ENCODE measurements around the gene GRIN2A.

Gene GRIN2A

GRCh38 chr16:9739301-9739700, 442.9 kb downstream of the GRIN2A start:
- DNase-seq: no peak

DNA sequence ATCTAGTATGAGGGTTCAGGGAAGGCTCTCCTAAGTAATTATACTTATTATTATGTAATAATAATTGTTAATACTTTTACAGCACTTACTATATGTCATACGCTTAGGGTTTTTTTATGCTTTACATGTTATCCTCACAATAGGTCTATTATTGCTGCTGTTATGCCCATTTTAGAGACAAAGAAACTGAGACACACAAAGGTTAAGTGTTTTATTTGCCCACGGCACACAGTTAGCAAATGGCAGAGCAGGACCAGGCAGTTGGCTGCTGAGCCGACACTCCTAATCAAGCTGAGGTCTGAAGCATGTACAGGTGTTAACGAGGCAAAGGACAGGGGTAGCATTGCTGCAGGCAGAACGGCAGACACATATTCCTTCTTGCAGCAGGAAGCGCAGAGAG, 443.5 kb downstream of the GRIN2A start:
- no peak for DNase-seq

GRCh38 chr16:9736547-9736946, 445.7 kb downstream of the GRIN2A start:
- no peak for DNase-seq

DNA sequence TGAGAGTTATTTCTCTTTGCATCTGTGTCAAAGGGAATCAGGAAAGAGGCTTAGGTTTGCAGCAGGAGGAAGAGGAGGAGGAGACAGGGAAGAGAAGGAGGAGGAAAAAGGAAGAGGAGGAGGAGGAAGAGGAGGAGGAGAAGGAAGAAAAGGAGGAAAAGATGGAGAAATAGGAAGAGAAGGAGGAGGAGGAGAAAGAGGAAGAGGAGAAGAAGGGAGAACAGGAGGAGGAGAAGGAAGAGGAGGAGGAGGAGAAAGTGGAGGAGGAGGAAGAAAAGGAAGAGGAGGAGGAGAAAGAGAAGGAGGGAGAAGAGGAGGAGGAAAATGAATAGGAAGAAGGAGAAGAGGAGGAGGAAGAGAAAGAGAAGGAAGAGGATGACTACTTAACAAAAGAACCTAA, 459.1 kb downstream of the GRIN2A start:
- DNase-seq: no peak

DNA sequence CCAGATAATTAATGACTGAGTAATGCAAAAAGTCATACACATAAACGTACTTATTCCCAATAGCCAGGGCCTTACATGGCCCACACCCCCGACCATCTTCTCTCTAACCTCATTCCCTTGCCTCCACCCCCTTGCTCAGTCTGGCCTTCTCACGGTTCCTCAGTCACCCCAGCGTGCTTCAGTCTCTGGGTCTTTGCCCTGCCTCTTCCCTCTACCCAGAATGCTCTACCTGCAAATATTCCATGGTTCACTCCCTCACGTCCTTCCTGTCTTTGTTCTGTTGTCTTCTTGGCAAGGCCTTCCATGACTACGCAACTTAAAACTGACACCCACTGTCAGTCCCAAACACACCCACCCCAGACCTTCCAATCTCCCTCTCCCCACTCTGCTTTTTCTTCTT, 468.3 kb downstream of the GRIN2A start:
- DNase-seq: no peak

- no peak for DNase-seq
Measured at GRCh38 chr16:9713156-9713555, 469.1 kb downstream of the GRIN2A start.

DNA sequence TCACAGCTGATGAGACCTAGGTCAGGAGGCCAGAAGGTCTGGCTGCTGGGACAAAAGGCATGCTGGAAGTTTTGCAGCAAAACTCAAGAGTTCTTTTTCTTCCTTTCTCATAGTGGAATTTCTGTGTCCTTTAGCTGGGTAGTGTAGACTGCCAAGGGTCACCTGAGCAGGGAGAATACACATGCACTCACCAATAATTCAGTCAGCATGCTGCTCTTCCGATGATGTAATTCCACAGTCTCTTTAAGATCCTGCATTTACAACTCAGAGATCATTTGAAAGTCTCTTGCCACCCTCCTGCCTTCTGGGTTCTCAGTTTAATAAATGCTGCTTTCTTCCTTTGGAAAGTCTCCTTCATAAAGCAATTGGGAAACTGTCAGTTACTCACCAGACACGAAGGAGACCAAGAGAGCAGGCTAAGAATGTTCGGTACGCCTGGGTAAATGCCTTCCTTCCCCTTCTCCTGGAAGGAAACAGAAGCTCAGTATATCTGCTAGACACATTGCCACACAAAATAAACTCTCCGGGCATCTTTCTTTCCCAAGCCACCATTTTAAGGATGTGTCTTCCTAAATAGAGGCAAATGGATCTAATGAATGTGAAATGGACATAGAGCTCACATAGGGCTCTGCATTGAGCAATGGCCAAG, 473.1 kb downstream of the GRIN2A start:
- DNase-seq: no peak

- no peak for DNase-seq
Measured at GRCh38 chr16:9706217-9706836, 475.9 kb downstream of the GRIN2A start.

- no peak for DNase-seq
Measured at GRCh38 chr16:9703731-9704130, 478.5 kb downstream of the GRIN2A start.

Data from right forelimb (tissue), 1 donor.